Ishikawa (cell line): ENCODE measurements around the gene SLC24A4.

Source experiments
- CREB1 ChIP-seq: IDR thresholded peaks from 2 replicates; pipeline ENCODE4 v1.6.1; 2012; ENCODE audit warnings: low read depth
- EGR1 ChIP-seq: IDR thresholded peaks from 2 replicates; pipeline ENCODE4 v1.6.1; 2012
- EP300 ChIP-seq: IDR thresholded peaks from 2 replicates; pipeline ENCODE4 v1.6.1; 2012; ENCODE audit warnings: borderline replicate concordance
- MAX ChIP-seq: IDR thresholded peaks from 2 replicates; pipeline ENCODE4 v1.6.1; 2012
- RAD21 ChIP-seq: IDR thresholded peaks from 2 replicates; pipeline ENCODE4 v1.6.1; 2012; ENCODE audit warnings: low read depth
- REST ChIP-seq: IDR thresholded peaks from 2 replicates; pipeline ENCODE4 v1.6.1; 2012; ENCODE audit warnings: low read depth, mild to moderate bottlenecking
- YY1 ChIP-seq: IDR thresholded peaks from 2 replicates; pipeline ENCODE4 v1.6.1; 2012; ENCODE audit warnings: low read depth

- TF ChIP-seq REST (no peak), EGR1 (no peak), YY1 (no peak), MAX (no peak), RAD21 (no peak), EP300 (no peak), CREB1 (no peak)
These were observed 150.4 kb downstream of the SLC24A4 start for GRCh38 chr14:92473261-92473968.
